ENCODE data around the gene SLC30A5.

DNA sequence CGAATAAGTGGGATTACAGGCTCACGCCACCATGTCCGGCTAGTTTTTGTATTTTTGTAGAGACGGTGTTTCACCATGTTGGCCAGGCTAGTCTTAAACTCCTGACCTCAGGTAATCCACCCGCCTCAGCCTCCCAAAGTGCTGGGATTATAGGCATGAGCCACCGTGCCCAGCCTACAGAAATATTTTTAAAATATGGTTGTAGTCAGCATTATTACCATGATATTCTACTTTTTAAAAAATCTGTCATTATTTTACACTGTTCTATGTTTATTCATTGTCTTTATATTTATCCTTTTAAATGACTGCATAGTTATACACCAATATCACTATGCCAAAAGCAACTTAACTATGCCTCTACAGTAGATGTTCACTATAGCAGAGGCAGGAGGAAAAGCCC lies 41.6 kb upstream of the SLC30A5 start:
- TF ChIP-seq, protein P1, sequence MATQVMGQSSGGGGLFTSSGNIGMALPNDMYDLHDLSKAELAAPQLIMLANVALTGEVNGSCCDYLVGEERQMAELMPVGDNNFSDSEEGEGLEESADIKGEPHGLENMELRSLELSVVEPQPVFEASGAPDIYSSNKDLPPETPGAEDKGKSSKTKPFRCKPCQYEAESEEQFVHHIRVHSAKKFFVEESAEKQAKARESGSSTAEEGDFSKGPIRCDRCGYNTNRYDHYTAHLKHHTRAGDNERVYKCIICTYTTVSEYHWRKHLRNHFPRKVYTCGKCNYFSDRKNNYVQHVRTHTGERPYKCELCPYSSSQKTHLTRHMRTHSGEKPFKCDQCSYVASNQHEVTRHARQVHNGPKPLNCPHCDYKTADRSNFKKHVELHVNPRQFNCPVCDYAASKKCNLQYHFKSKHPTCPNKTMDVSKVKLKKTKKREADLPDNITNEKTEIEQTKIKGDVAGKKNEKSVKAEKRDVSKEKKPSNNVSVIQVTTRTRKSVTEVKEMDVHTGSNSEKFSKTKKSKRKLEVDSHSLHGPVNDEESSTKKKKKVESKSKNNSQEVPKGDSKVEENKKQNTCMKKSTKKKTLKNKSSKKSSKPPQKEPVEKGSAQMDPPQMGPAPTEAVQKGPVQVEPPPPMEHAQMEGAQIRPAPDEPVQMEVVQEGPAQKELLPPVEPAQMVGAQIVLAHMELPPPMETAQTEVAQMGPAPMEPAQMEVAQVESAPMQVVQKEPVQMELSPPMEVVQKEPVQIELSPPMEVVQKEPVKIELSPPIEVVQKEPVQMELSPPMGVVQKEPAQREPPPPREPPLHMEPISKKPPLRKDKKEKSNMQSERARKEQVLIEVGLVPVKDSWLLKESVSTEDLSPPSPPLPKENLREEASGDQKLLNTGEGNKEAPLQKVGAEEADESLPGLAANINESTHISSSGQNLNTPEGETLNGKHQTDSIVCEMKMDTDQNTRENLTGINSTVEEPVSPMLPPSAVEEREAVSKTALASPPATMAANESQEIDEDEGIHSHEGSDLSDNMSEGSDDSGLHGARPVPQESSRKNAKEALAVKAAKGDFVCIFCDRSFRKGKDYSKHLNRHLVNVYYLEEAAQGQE (IDR thresholded peaks at IDR 0.05; ENCODE audit: insufficient read depth in 1 of 2, low read depth in 2 of 2, low read length in 2 of 2): no peak
- TF ChIP-seq POLR2AphosphoS5 (IDR thresholded peaks at IDR 0.05; ENCODE audit: low read depth, low read length) (no peak), SIN3A (IDR thresholded peaks at IDR 0.05; ENCODE audit: borderline replicate concordance, insufficient read depth, low read length) (no peak)
